Measurements from ENCODE around the gene WDR91. TPM values are rescaled to one million over a fixed set of nuclear protein-coding genes. Genes with fewer than 3 reads are reported as not detected.
A peak's percentile ranks its signal among the peaks of the same experiment; 100 is the strongest.

The WDR91 gene
- polyA plus RNA-seq, 6 donors from 2014 or later = 2.3 to 5.8 (median 4.5) TPM

- H3K4me3 Mint-ChIP-seq = peak overlapping the region in 1 of 8 donors; percentile 53
- no peak for ATAC-seq (ENCODE audit: low read depth in 2 of 2)
- H3K36me3 Mint-ChIP-seq = peaks cover 21 to 22% of the 10 kb centered on the region in 2 donors
- peaks cover 29 to 53% (median 42%) of the 10 kb centered on the region in 3 donors for H3K4me1 Mint-ChIP-seq
- DNase-seq = no peak
- no peaks in the 10 kb centered on the region for H3K9me3 Mint-ChIP-seq
- no peak overlapping the region for H3K27ac Mint-ChIP-seq
- H3K27me3 Mint-ChIP-seq = no peaks in the 10 kb centered on the region
Observed at GRCh38 chr7:135204341-135204749, 7.0 kb downstream of the WDR91 start.

GRCh38 chr7:135201350-135201749 lies 10.0 kb downstream of the WDR91 start:
- Mint-ChIP-seq H3K27ac (no peak overlapping the region), H3K27me3 (no peaks in the 10 kb centered on the region), H3K4me1 (peaks cover 8 to 25% (median 21%) of the 10 kb centered on the region in 3 donors), H3K9me3 (no peaks in the 10 kb centered on the region), H3K36me3 (peaks cover 26 to 34% of the 10 kb centered on the region in 2 donors), H3K4me3 (no peak overlapping the region)
- DNase-seq = no peak
- ATAC-seq (ENCODE audit: low read depth in 2 of 2) = no peak

GRCh38 chr7:135200821-135201331 lies 10.4 kb downstream of the WDR91 start:
- no peaks in the 10 kb centered on the region for H3K9me3 Mint-ChIP-seq
- peaks cover 26 to 38% of the 10 kb centered on the region in 2 donors for H3K36me3 Mint-ChIP-seq
- no peak for ATAC-seq (ENCODE audit: low read depth in 2 of 2)
- no peak overlapping the region for H3K4me3 Mint-ChIP-seq
- no peaks in the 10 kb centered on the region for H3K27me3 Mint-ChIP-seq
- DNase-seq = no peak
- peak overlapping the region in 1 of 6 donors; percentile 60 for H3K27ac Mint-ChIP-seq
- H3K4me1 Mint-ChIP-seq = peaks cover 8 to 20% (median 16%) of the 10 kb centered on the region in 3 donors

GRCh38 chr7:135199439-135199838 lies 11.9 kb downstream of the WDR91 start:
- peaks cover 2 to 10% (median 7%) of the 10 kb centered on the region in 3 donors for H3K4me1 Mint-ChIP-seq
- DNase-seq = no peak
- no peaks in the 10 kb centered on the region for H3K27me3 Mint-ChIP-seq
- peaks cover 29 to 30% of the 10 kb centered on the region in 2 donors for H3K36me3 Mint-ChIP-seq
- no peak for ATAC-seq (ENCODE audit: low read depth in 2 of 2)
- H3K4me3 Mint-ChIP-seq = no peak overlapping the region
- H3K9me3 Mint-ChIP-seq = no peaks in the 10 kb centered on the region
- H3K27ac Mint-ChIP-seq = no peak overlapping the region

GRCh38 chr7:135197906-135198655 lies 13.2 kb downstream of the WDR91 start:
- ATAC-seq (ENCODE audit: low read depth in 2 of 2) = no peak
- no peak overlapping the region for H3K27ac Mint-ChIP-seq
- no peak overlapping the region for H3K4me3 Mint-ChIP-seq

GRCh38 chr7:135197343-135197742 lies 14.0 kb downstream of the WDR91 start:
- ATAC-seq (ENCODE audit: low read depth in 2 of 2) (no peak), DNase-seq (no peak)
- H3K36me3 Mint-ChIP-seq = peaks cover 41 to 44% of the 10 kb centered on the region in 2 donors
- H3K27me3 Mint-ChIP-seq = no peaks in the 10 kb centered on the region
- H3K4me3 Mint-ChIP-seq = no peak overlapping the region
- H3K4me1 Mint-ChIP-seq = peaks cover 3 to 11% (median 4%) of the 10 kb centered on the region in 3 donors
- no peak overlapping the region for H3K27ac Mint-ChIP-seq
- H3K9me3 Mint-ChIP-seq = no peaks in the 10 kb centered on the region

More at GRCh38 chr7:135197906-135198655, 13.2 kb downstream of the WDR91 start:
- Mint-ChIP-seq H3K36me3 (peaks cover 36 to 38% of the 10 kb centered on the region in 2 donors), H3K4me1 (peaks cover 3 to 10% (median 4%) of the 10 kb centered on the region in 3 donors), H3K9me3 (no peaks in the 10 kb centered on the region), H3K27me3 (no peaks in the 10 kb centered on the region)
- no peak for DNase-seq

DNA sequence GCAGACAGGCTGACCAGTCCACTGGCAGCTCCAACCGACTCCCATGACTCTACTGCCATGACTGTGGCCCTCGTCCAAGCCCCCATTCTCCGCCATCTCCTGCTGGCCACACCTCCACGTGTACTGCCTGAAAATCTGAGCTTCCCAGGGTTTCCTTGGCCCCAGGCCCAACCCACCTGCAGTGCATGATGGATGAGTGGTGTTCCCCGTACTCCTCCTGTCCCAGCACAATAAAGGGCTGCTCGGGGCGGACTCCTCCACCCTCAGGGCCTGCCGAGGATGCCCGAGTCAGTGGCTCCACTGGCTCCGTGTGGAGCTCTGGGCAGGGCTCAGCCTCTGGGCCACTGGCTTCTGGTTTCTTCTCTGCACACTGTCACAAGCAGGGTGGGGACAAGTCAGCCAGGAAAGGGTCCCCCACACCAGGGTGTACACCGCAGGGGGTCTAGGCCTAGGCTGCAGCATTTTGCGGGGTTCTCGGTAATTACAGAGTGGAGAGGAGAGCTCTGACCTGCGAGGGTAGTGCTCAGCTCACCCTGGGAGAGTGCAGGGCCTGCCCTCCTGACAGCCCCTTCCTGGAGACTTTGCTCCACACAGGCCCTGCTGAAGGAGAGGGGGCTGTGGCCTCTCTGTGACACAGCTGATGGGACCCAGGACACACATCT lies 15.2 kb downstream of the WDR91 start:
- DNase-seq (no peak), ATAC-seq (ENCODE audit: low read depth in 2 of 2) (no peak)
- peaks cover 3 to 11% (median 4%) of the 10 kb centered on the region in 3 donors for H3K4me1 Mint-ChIP-seq
- H3K36me3 Mint-ChIP-seq = peaks cover 37 to 43% of the 10 kb centered on the region in 2 donors
- H3K27me3 Mint-ChIP-seq = no peaks in the 10 kb centered on the region
- H3K27ac Mint-ChIP-seq = no peak overlapping the region
- no peaks in the 10 kb centered on the region for H3K9me3 Mint-ChIP-seq
- H3K4me3 Mint-ChIP-seq = no peak overlapping the region

- H3K27ac Mint-ChIP-seq = peak overlapping the region in 2 of 6 donors; percentile 20 to 82
- no peaks in the 10 kb centered on the region for H3K9me3 Mint-ChIP-seq
- no peak for DNase-seq
- no peaks in the 10 kb centered on the region for H3K27me3 Mint-ChIP-seq
- peaks cover 3 to 11% (median 4%) of the 10 kb centered on the region in 3 donors for H3K4me1 Mint-ChIP-seq
- peak overlapping the region in 1 of 8 donors; percentile 11 for H3K4me3 Mint-ChIP-seq
- peaks cover 42 to 52% of the 10 kb centered on the region in 2 donors for H3K36me3 Mint-ChIP-seq
- no peak for ATAC-seq (ENCODE audit: low read depth in 2 of 2)
Observed at GRCh38 chr7:135195156-135195555, 16.2 kb downstream of the WDR91 start.

DNA sequence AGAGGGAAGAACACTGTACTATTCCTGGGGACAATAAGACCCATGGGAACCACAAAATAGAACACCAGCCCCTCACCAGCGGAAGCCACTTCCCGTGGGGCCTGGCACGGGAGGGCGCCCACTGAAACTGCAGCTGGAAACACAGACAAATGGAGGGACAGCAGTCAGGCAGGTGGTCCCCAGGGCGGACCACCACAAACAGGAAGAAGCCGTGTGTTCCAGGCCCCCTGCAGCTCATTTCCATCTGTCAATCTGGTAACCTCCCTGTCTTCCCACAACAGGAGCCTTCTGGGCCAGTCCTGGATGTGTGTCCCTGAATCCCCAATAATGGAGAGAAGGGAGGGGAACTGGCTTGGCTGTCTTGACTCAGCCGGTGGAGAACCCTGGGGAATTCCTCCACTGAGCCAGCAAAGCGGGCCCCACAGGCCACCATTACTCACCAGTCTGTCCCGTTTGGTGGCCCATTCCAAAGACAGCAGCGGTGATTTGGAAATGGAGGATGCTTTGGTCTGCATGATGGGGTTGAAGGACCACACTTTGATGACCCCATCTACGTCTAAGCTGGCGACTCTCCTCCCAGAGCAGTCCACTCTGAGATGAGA lies 16.7 kb downstream of the WDR91 start:
- Mint-ChIP-seq H3K4me1 (peaks cover 3 to 11% (median 4%) of the 10 kb centered on the region in 3 donors), H3K36me3 (peaks cover 40 to 55% of the 10 kb centered on the region in 2 donors)
- DNase-seq = no peak

DNA sequence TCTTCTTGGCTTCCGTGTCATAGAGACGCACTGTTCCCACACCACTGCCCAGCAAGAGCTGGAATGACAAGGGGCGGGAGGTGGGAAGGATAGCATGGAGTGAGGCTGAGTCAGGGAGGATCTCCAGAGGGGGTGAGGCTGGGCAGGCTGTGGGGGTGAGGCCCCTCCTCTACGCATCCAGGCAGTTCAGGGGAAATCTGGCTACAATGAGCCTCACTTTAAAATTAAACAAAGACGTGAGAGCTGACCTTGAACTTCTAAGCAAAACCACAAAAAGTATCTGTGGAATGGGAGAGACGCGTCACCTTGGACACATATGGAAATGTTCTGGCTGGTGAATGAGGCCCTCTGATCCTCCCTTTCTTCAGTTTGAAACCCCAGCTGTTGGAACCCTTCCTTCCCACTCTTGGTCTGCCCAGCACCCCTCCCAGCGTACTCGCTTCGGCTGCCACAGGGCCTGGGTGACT lies 17.7 kb downstream of the WDR91 start:
- DNase-seq = no peak
- H3K4me1 Mint-ChIP-seq = peaks cover 7 to 11% (median 7%) of the 10 kb centered on the region in 3 donors
- no peak for ATAC-seq (ENCODE audit: low read depth in 2 of 2)
- no peak overlapping the region for H3K4me3 Mint-ChIP-seq
- no peaks in the 10 kb centered on the region for H3K9me3 Mint-ChIP-seq
- H3K36me3 Mint-ChIP-seq = peaks cover 41 to 55% of the 10 kb centered on the region in 2 donors
- no peaks in the 10 kb centered on the region for H3K27me3 Mint-ChIP-seq
- peak overlapping the region in 1 of 6 donors; percentile 79 for H3K27ac Mint-ChIP-seq

More for the DNA sequence above, 16.7 kb downstream of the WDR91 start:
- no peak for ATAC-seq (ENCODE audit: low read depth in 2 of 2)
- Mint-ChIP-seq H3K27me3 (no peaks in the 10 kb centered on the region), H3K27ac (peak overlapping the region in 1 of 6 donors; percentile 63), H3K4me3 (no peak overlapping the region), H3K9me3 (no peaks in the 10 kb centered on the region)

GRCh38 chr7:135192914-135193536 lies 18.3 kb downstream of the WDR91 start:
- no peak for DNase-seq
- peak overlapping the region in 1 of 6 donors; percentile 79 for H3K27ac Mint-ChIP-seq
- peak overlapping the region in 1 of 8 donors; percentile 60 for H3K4me3 Mint-ChIP-seq
- H3K9me3 Mint-ChIP-seq = peaks cover 0 to under 1% (median 0%) of the 10 kb centered on the region in 7 donors
- H3K36me3 Mint-ChIP-seq = peaks cover 44 to 57% of the 10 kb centered on the region in 2 donors
- no peak for ATAC-seq (ENCODE audit: low read depth in 2 of 2)
- no peaks in the 10 kb centered on the region for H3K27me3 Mint-ChIP-seq
- H3K4me1 Mint-ChIP-seq = peaks cover 7 to 15% (median 11%) of the 10 kb centered on the region in 3 donors

DNA sequence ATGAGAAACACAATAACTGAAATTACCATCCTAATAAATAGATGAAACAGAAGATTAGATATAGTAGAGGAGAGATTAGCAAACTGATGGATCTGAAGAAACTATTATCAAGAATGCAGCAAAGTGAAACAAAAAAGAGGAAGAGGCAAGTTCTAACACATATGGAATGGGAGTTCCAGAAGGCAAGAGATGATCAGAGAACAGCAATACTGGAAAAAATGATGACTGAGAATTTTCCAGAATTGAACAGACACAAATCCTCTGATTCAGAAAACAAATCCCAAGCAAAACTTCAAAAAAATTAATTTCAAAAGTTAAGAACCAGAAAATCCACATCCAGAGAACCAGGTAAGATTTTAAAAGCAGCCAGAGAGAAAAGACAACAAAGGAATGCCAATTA lies 20.6 kb downstream of the WDR91 start:
- no peak overlapping the region for H3K4me3 Mint-ChIP-seq
- no peaks in the 10 kb centered on the region for H3K27me3 Mint-ChIP-seq
- H3K9me3 Mint-ChIP-seq = peaks cover 0 to 1% (median 0%) of the 10 kb centered on the region in 7 donors
- H3K27ac Mint-ChIP-seq = peak overlapping the region in 2 of 6 donors; percentile 27
- H3K4me1 Mint-ChIP-seq = peaks cover 7 to 15% (median 13%) of the 10 kb centered on the region in 3 donors
- DNase-seq = no peak
- peaks cover 49 to 59% of the 10 kb centered on the region in 2 donors for H3K36me3 Mint-ChIP-seq
- ATAC-seq (ENCODE audit: low read depth in 2 of 2) = no peak

DNA sequence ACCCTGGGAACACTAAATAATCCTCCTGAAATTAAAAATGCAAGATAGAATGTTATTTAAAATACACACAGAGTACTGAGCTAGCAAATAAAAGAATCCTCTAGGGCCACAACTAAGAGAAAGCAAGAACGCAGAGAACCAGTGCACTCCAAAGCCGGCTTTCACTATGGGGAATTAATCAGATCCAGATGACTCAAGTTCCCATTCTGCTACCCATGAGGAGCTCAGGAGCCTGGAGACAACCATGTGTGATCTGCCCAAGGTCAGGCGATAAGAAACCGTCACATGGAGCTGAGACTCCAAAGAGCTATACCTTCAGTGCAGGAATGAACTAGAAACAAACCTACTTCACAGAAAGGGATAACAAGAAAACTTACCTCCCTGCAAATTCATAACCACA lies 21.4 kb downstream of the WDR91 start:
- DNase-seq (no peak), ATAC-seq (ENCODE audit: low read depth in 2 of 2) (no peak)
- Mint-ChIP-seq H3K4me1 (peaks cover 7 to 15% (median 13%) of the 10 kb centered on the region in 3 donors), H3K9me3 (peaks cover 0 to 1% (median 0%) of the 10 kb centered on the region in 7 donors), H3K27me3 (no peaks in the 10 kb centered on the region), H3K36me3 (peaks cover 50 to 59% of the 10 kb centered on the region in 2 donors), H3K4me3 (no peak overlapping the region), H3K27ac (no peak overlapping the region)
